Mesenteric fat pad (tissue), 1 donor: ENCODE results near the gene LSG1. TPM values are rescaled to one million over a fixed set of nuclear protein-coding genes. Genes with fewer than 3 reads are reported as not detected.

Source experiments
- DNase-seq: peaks from one replicate; pipeline ENCODE4 v3.0.0-alpha.2; 2020; ENCODE audit warnings: low spot score
- long read RNA-seq: library from polyadenylated mRNA; unstranded; transcript quantifications from one replicate; pipeline ENCODE4 v2.0.0, GENCODE V29; 2020
- total RNA-seq: library from RNA; stranded (reverse); fragmentation: NEBNext Ultra II Directional; extraction: Animal tissue kit (Norgen Biotek cat#: 25700); gene quantifications from one replicate; pipeline ENCODE4 v1.2.1, GENCODE V29; 2021
- donor health status: DM: yes; HTN: yes; CAD: no.

Gene LSG1
- 37.6 TPM for total RNA-seq
- long read RNA-seq, transcript LSG1-201 (14 exons, 3,572 nt): major isoform, 55 of 191 reads
- long read RNA-seq, partial matches to known transcripts: 121 of 191 reads
- long read RNA-seq, other reads (novel, unspliced or antisense): 14 of 191 reads

DNA sequence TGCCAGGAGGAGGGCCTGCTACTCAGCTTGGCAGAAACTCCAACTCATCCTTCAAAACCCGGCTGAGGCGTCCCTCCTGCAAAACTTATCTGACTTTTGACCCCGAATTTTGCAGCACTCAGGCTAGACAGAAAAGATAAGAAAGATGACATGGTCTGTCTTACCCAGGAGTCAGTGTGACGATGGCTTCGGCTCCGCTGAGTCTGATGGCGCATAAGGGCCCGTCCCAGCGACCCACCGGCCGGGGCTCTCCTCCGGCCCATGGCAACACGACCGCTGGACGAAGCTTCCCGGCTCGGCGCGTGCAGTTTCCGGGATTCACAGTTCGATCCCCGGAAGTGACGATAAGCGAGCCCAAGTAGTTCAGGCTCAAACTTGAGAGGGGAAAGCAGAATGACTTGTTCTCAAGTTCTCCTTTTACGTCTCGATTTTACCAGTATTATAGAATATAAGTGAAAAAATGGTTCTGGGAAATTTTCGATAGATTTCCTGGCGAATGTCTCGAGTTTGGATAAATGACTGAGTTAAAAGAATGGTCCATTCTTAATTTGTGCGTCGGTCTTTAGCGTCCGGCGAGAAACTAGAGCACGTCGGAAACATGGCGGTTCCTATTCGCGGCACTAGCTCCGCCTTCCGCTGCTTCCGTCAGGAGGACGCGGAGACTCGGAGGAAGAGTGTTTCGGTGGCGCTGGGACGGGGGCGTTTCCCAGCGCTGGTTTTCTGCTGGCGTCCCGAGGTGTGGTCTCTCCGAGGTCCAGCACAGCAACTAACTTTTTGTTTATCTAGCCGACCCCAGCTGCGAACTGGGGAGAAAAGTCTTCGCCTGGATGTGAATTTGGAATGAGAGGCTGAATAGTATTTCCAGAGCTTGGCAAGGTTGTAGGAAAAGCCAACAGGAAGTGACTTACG, at the start of gene LSG1:
Gene LSG1, minus strand, starts transcription at position 292 of the 909 bp plus-strand sequence. Its CDS starts 29 bp downstream, at position 263.
- peak; percentile 95 for DNase-seq

DNA sequence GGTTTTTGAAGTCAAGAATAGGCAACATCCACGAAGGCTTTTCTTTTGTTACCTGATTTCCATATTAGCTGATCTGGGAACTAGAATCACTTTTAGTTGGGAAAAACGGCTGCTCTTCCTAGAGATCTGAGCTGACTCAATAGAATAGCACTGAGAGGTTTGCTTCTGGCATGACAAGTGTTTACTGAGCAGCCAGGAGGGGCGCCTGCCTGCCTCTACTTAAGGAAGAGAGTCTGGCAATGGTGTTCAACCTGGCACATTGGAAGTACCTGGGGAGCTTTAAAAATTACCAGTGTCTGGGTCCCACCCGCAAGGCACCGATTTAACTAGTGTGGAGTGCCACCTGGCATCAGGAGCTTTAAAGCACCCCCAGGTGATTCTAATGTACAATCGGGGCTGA, 48.1 kb upstream of the LSG1 start:
- DNase-seq: no peak

DNA sequence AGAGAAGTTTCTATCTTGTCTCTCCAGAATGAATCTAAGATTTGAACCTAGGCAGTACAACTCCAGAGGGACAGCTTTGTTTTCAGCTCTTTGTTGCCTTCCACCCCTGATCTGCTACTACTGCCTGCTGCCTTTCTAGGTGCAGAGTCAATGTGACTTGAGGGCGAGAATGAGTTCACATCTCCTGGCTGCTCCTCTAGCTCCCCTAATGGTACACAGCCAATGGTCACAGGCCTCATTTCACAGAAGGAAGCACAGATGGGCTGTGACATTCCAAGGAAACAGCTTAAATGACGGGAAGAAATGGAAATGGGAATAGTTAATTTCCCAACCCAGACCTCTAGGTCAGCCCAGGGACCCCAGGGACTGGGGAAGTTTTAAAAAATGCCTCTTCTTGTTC, 46.1 kb upstream of the LSG1 start:
- DNase-seq: no peak

DNA sequence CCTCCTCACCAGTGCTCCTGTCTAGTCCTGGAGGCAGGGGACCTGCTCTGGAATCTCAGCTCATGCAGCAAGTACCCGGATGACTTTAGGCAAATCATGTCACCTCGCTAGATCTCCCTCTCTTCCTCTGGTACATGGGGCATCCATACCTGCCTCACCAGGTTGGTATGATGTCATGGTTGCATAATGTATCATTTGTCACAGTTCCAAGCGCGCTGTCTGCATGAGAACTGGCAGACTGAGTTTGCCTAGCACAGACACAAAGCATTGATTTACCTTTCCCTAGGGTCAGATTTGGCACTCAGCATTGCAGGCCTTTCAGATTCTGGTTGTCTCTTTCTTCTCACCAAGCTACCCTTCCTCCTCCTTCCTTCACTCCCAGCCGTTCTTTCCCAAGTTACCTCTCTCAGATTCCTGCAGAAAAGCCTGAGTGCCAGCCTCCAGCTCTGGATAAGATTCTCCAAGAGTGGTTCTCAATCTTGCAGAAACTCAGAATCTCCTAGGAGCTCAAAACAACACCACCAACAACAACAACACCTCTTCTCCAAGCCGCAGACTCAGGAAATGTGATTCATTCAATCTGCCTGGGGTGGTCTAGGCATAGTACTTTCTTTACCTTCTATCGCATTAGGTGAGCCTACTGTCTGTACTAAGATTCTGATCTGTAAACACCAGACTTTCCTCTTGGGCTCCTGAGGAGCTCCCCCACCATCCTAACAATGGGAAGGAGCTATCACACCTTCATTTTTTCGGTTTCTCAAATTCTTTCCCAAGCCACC, 43.2 kb upstream of the LSG1 start:
- DNase-seq: no peak

DNA sequence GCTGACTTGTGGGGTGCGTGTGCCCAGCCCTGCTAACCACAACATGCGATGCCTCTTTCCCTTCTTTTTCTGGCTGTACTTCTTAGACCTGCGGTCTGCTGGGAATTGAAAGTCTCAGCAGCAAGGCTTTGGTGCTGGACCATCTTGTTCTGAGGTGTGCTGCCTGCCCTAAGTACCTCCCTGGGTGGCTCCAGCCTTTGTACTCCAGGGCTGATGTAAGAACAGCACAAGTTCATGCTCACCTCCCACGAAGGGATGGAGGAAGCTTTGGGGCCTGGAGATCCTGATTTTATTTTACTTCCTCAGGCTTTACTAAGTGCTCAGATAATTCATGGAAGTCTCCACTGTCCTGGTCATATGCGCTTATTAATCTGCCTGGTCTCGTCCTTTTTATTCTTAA, 42.6 kb upstream of the LSG1 start:
- DNase-seq: no peak

DNA sequence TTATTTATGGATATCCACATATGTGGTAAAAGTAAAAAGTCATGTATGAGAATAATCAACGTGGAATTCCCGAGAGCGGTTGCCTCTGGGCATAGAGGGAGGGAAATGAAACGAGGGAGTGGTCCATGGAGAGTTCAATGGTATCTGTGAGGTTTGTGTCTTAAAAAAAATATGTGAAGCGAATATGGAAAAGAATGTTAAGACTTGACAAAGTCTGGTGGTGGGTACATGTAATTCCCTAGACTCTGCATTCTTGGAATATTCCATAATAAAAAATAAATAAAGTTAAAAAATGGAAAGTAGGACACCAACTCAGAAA, 42.1 kb upstream of the LSG1 start:
- DNase-seq: no peak

DNA sequence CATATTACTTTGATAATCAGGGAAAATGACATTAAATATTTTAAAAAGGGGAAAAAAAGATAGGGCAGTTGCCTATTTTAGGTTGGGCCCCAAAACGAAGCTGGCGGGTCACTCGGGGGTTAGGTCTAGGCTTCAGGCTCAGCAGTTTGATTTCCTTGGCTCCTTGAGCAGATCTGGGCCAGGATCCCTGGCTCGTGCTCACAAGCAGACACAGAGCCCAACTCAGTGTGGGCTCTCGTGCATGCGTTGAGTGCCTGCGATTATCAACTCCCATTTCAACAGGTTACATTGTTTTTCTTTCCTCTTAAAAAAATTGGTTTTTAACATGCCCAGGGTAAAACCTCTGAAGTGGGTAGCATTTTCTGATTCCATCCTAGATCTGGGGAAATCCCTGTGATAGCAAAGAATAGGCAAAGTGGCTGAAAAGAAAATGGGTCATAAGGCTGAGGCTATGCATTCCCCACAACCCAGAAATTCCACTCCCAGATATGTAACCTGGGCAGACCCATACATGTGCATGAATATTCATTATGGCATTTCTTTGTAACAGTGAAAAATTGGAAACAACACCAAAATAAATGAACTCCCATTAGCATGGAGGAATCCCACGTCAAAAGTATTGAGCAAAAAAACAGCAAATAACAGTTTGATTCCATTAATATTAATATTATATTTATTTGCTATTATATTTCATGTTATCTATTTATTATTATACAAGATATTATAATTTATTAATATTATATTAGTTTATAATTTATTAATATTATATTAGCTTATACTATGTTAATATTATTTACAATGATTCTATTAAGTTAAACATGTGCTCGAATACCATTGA, 41.5 kb upstream of the LSG1 start:
- DNase-seq: no peak

DNA sequence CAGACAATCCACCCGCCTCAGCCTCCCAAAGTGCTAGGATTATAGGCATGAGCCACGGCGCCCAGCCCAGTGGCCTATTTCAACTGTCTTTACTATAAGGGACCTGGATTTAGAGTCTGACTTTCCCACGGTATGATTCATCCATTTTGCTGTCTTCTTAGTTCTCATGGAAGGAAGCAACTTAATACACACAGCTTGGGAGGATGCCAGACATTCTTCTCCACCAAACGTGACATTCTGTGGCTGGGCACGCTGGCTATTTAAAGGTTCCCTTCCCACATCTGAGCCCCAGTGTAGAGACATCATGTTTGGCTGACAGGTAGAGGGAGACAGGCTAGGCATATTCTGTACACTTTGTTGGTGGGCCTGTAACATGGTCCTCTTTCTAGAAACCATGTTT, 39.9 kb upstream of the LSG1 start:
- no peak for DNase-seq

DNA sequence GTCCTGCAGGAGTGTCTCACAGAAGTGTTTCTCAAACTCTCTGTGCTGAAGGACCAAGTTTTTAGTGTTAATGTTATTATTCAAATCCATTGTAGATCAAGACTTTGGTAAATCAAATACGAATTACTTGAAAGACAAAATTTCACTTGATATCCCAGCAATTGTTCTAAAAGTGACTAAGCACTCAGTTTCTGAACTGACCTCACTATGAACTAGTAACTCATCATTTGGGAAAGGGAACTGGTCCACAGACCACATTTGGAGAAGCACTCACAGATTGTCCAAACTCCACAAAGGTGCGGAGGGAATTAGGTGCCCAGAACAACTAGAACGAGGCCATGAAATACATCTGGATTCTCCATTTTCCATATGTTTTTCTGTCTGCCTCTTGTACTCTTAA, 39.3 kb upstream of the LSG1 start:
- DNase-seq: no peak

DNA sequence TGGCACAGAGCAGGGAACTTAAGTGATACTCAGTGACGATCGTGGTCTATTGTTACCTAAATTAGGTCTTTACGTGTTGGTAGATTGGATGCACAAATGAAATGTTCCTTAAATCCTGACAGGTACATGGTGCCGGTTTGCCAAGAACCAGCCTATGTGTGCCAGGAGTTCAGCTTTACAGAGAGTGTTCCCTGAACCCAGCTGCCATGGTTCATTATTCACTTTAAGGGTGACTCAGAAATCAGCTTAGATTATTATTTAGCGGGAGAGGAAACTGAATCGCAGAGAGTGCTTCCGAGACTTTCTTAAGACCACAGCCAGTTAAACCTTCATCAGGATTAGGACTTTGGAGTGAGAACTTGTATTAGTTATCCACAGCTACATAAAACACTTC, 35.2 kb upstream of the LSG1 start:
- no peak for DNase-seq

DNA sequence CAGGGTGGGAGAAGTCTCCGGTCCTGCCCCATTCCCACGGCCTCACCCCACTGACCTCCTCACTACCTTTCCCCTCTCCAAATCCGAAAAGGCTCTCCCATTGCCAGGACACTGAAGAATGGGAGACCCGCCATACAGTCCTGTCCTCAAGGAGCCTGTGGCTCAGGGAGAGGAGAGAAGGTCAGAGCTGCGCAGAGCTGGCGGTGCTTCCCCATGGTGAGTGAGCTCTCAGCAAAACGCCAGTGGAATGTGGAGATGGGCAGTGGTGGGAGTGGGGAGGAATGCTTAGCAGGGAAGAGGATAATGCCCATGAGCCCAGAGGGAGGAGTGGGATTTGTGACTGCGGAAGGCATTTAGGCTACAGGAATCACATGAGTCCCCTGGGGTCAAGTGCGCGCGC, 33.8 kb upstream of the LSG1 start:
- DNase-seq: no peak

DNA sequence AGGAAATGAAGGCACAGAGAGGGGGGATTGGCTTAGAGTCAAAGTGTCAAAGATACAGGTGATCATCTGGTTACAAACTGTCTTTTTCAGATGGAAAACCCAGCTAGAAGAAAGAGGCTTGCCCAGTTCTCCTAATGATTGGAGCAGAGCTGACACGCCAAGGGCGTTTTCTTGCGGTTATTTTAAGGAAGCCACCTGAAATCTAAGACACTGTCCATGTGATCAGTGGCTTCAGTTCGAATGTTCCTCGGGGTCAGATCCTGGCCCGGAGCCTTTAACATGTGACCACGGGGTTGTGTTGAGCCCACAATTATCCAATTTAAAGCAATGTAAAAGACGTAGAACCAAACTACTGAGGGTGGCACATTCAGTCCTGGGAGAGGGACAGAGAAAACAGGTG, 33.2 kb upstream of the LSG1 start:
- DNase-seq: no peak

DNA sequence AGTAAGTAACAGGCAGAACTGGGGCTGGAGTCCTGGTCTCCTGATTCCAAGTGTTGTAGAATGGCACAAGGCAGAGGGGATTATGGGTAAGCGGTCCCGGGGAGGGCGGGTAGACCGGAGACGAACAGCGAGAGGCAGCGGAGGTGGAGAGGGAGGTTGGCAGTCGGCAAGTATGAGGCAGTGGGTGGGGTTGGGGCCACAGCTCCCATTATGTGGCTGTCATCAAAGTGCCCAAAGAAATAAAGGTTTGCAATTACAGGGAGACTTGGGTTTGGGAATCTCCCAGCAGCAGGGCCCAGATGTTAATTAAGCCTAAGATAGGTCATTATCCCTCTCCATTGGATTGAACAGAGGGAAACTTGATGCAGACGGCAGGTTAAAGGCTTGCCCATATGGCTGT, 30.6 kb upstream of the LSG1 start:
- DNase-seq: no peak

DNA sequence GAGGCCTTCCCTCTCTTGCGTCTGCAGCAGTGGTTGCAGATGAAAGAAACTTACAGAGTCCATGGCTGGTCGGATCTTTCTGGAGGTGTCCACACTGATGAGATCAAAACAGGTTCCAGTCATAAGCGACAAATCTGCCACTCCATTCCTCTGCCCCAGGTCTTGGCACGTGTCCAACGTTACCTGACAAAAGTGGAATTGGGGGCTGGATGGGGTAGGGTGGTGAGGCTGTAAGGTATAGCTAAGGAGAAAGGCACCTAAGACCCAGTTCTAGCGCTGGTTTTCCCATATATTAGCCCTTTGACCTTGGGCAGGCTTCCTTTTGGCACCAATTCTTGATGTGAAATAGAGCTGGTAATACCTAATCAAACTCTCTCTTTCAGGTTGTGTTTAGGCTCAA, 24.7 kb upstream of the LSG1 start:
- DNase-seq: no peak

DNA sequence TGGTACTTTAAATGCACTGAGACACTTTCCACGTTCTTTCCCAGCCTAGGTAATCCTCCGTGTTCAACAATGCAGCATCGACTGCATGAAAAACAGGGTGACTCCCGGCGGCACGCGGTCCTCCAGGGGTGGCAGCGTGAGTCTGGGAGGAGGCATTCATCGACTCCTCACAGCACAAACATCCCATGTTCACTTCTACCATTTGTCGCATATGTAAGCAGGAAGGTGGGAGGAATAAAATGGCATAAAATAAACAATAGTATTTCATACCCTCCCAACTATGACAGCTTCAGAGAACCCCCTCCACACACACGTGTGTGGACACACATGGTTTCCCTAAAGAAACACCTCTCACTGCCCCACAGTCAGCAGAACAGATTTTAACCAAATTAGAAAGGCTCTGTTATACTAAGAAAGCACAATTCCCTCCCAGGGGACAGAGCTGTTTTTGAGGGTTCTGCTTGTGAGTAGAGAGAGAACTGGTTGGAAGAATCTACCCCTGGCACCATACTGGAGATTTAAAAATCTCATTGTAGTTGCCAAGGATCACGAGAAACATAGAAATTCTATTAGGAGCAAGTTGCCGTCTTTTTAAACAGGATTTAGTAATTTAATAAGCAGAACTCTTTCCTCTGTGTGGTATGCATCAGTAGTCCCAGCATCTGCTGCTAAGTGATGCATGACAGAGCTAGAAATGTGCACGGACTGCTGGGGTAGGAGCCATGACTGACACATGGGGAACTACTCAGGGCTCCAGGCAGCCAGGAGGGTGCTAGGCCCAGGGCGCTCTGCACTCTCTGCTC, 19.7 kb upstream of the LSG1 start:
- DNase-seq: no peak

DNA sequence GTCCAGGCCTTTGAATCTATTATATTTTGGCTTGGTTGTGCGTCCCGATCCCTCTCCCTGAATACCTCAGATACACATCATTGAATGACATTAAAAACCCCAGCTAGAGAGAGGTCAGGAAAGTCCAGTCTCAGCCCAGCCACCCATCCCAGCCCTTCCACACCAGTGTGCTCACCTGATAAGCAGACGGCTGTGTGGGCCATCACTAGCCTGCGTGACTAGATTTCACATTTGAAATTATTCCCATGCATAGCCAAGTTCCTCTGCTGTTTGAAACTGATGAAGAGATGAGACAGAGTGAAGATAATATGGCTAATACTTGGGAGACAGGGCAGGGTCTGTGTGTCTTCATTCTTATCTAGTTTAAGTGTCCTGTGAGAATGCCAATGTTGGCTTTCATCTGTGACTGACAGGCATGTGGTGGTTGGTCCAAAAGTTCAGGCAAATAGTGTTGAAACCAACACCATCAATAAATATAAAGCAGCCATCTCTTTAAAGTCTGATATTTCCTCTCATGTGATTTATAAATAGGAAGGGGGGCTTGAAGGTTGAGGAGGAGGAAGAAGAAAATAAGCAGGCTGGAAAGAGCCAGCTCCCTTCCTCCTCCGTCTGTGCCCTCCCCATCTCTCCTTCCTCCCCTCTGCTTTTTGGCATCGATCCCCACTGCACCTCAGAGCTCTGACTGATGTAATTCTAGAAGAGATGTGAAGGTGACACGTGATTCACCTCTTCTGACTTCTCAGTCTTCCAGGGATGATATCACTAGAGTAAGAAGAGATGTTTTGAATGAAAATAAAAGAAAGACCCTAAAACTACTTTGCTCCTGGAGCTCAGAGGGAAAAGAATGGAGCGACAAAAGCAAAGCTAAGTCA, 18.7 kb upstream of the LSG1 start:
- DNase-seq: no peak

DNA sequence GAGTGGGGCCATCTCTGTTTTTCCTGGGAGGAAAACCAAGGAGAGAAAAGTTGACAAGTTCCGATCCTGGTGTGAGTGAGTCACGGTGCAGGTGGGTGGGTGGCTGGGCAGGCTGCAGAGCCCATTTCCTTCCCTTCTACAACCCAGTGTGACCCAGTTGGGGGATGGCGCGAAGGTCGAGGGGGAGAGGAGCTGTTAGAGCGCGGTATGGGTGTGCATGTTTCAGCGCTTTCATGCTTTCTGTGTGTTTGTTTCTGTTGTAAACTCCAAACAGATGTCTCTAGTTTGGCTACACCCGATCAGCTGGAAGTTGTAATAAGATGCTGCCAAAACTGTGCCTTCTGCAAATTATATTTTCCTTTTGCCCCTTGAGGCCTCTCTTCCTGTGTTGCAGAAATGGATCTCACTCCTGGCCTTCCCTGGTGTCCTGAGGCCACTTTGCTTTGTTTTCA, 17.5 kb upstream of the LSG1 start:
- DNase-seq: no peak

DNA sequence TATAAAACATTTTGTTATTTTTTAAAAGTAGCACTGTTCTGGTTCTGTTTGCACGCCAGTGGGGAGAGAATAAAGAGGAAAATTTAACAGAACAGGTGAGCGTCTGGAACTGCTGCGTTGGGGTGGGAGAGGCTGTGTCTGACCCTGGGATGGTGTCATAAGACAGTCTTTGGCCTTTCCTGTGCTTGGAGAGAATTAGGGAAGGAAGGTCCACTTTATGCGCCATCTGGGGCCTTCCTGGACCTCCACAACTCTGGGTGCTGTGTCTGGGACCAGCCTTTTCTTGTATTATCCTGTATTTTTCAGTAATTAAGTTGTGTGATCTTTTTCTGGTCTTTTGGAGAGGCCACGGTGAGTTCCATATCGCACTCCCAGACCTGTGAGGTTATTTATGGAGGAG, 17.0 kb upstream of the LSG1 start:
- DNase-seq: no peak

DNA sequence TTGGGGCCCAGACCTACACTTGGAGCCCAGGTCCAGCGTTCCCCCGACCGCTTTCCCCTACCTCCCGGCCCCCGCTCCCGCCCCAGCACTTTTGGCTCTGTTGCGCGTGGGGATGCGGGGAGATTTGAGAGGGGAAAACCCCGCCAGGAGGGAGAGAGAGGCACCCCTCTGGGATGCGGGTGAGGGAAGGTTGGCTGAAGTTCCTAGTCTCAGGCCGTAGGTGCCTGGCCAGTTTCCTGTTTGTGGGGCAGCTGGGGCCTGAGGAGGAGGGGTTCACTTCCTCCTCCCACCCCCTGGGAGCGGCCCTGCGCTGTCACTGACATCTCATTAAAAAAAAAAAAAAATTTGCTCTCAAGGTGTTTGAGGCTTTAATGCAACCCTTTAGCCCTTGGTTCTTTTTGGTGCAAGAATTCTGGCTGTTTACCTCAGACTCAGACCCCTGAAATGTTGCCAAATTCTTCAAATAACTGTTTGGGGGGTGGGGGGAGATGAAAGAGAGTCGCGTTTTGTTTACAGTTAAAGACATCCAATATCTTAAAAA, 16.3 kb upstream of the LSG1 start:
- DNase-seq: no peak
